ENCODE measurements around the gene HSD17B4. TPM values are rescaled to one million over a fixed set of nuclear protein-coding genes. Genes with fewer than 3 reads are reported as not detected.
A peak's percentile ranks its signal among the peaks of the same experiment; 100 is the strongest.

HSD17B4 gene
- total RNA-seq, 1 experiment from 2014 or later = 246 TPM

- BruUV-seq (replicated peaks) = no TSS peak
- no peaks in the 10 kb centered on the region for H3K4me1 Mint-ChIP-seq (ENCODE audit: low read depth, unreplicated experiment)
- H3K27me3 Mint-ChIP-seq (ENCODE audit: unreplicated experiment) = no peaks in the 10 kb centered on the region
- H3K36me3 Mint-ChIP-seq (ENCODE audit: insufficient read depth, unreplicated experiment) = peaks cover 6% of the 10 kb centered on the region
- H3K9me3 Mint-ChIP-seq (ENCODE audit: low read depth, unreplicated experiment) = peaks cover 2% of the 10 kb centered on the region
- H3K4me3 Mint-ChIP-seq (ENCODE audit: low read depth, unreplicated experiment) = no peak overlapping the region
- TF ChIP-seq CTCF (IDR thresholded peaks at IDR 0.05; ENCODE audit: unreplicated experiment) = no peak
- H3K27ac Mint-ChIP-seq (ENCODE audit: unreplicated experiment) = no peak overlapping the region
- intact Hi-C loops (cut with micrococcal nuclease; ENCODE audit: unreplicated experiment) = no loop called here
- no peak for DNase-seq
- CTCF ChIA-PET = no interaction called here
These were observed 99.5 kb downstream of the HSD17B4 start for GRCh38 chr5:119551819-119552218.

- H3K36me3 Mint-ChIP-seq (ENCODE audit: insufficient read depth, unreplicated experiment) = no peaks in the 10 kb centered on the region
- CTCF ChIA-PET = no interaction called here
- no peaks in the 10 kb centered on the region for H3K4me1 Mint-ChIP-seq (ENCODE audit: low read depth, unreplicated experiment)
- no peaks in the 10 kb centered on the region for H3K27me3 Mint-ChIP-seq (ENCODE audit: unreplicated experiment)
- no peak overlapping the region for H3K4me3 Mint-ChIP-seq (ENCODE audit: low read depth, unreplicated experiment)
- intact Hi-C loops (cut with micrococcal nuclease; ENCODE audit: unreplicated experiment) = no loop called here
- no peak for DNase-seq
- H3K27ac Mint-ChIP-seq (ENCODE audit: unreplicated experiment) = no peak overlapping the region
- TF ChIP-seq CTCF (IDR thresholded peaks at IDR 0.05; ENCODE audit: unreplicated experiment) = no peak
- peaks cover 2% of the 10 kb centered on the region for H3K9me3 Mint-ChIP-seq (ENCODE audit: low read depth, unreplicated experiment)
- BruUV-seq (replicated peaks) = no TSS peak
These were observed 102.3 kb downstream of the HSD17B4 start for GRCh38 chr5:119554597-119554996.

GRCh38 chr5:119570910-119571309 lies 118.6 kb downstream of the HSD17B4 start:
- Mint-ChIP-seq H3K9me3 (ENCODE audit: low read depth, unreplicated experiment) (no peaks in the 10 kb centered on the region), H3K4me3 (ENCODE audit: low read depth, unreplicated experiment) (no peak overlapping the region), H3K27me3 (ENCODE audit: unreplicated experiment) (peaks cover 8% of the 10 kb centered on the region), H3K4me1 (ENCODE audit: low read depth, unreplicated experiment) (no peaks in the 10 kb centered on the region), H3K36me3 (ENCODE audit: insufficient read depth, unreplicated experiment) (no peaks in the 10 kb centered on the region), H3K27ac (ENCODE audit: unreplicated experiment) (no peak overlapping the region)
- DNase-seq = no peak
- no TSS peak for BruUV-seq (replicated peaks)
- no peak for TF ChIP-seq CTCF (IDR thresholded peaks at IDR 0.05; ENCODE audit: unreplicated experiment)
- CTCF ChIA-PET = no interaction called here
- intact Hi-C loops (cut with micrococcal nuclease; ENCODE audit: unreplicated experiment) = no loop called here

- no peaks in the 10 kb centered on the region for H3K27me3 Mint-ChIP-seq (ENCODE audit: unreplicated experiment)
- no peaks in the 10 kb centered on the region for H3K9me3 Mint-ChIP-seq (ENCODE audit: low read depth, unreplicated experiment)
- intact Hi-C loops (cut with micrococcal nuclease; ENCODE audit: unreplicated experiment) = loop anchor here (2.0 kb wide), 1 partner anchor 166 kb away; no protein-coding TSS in a partner anchor
These were observed 126.6 kb downstream of the HSD17B4 start for GRCh38 chr5:119578937-119579336.

More at GRCh38 chr5:119578937-119579336, 126.6 kb downstream of the HSD17B4 start:
- no peaks in the 10 kb centered on the region for H3K36me3 Mint-ChIP-seq (ENCODE audit: insufficient read depth, unreplicated experiment)
- no peak overlapping the region for H3K27ac Mint-ChIP-seq (ENCODE audit: unreplicated experiment)
- peak; percentile 58 for TF ChIP-seq CTCF (IDR thresholded peaks at IDR 0.05; ENCODE audit: unreplicated experiment)
- no peak overlapping the region for H3K4me3 Mint-ChIP-seq (ENCODE audit: low read depth, unreplicated experiment)
- no peaks in the 10 kb centered on the region for H3K4me1 Mint-ChIP-seq (ENCODE audit: low read depth, unreplicated experiment)
- CTCF ChIA-PET = interaction anchor here (0.9 kb wide), 1 partner anchor 508 kb away, joined by 3 read pairs; the partner anchor contains the start of gene DMXL1
- BruUV-seq (replicated peaks) = no TSS peak
- peak; percentile 50 for DNase-seq
